HG03064 (cell line): ENCODE data around the gene ZNF529.

Experiments used
- ATAC-seq: cut with Tn5 transposase; IDR thresholded peaks from one replicate; pipeline ENCODE4 v1.9.1; 2021; ENCODE audit warnings: low read depth; ENCODE audit not compliant: unreplicated experiment

Gene ZNF529

GRCh38 chr19:36514012-36514612 is 59.0 kb downstream of the ZNF529 start:
- ATAC-seq: no peak

DNA sequence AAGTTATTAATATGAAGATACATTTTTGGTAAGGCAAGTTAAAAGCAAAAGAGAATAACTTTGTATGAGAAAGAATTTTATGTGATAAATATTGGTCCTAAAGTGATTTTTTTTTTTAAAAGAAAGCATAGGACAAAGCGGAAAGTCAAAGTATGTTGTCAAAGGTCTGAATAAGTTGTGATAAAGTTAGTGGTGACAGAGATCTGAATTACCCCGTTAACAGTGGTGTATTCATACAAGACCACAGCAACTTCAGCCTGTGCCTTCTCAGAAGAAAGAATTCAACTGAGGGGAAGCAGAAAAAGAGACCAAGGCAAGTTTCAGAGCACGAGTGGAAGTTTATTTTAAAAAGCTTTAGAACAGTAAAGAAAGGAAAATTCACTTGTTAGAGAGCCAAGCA is 64.8 kb downstream of the ZNF529 start:
- ATAC-seq: no peak

GRCh38 chr19:36501973-36502372 is 71.1 kb downstream of the ZNF529 start:
- ATAC-seq: no peak

DNA sequence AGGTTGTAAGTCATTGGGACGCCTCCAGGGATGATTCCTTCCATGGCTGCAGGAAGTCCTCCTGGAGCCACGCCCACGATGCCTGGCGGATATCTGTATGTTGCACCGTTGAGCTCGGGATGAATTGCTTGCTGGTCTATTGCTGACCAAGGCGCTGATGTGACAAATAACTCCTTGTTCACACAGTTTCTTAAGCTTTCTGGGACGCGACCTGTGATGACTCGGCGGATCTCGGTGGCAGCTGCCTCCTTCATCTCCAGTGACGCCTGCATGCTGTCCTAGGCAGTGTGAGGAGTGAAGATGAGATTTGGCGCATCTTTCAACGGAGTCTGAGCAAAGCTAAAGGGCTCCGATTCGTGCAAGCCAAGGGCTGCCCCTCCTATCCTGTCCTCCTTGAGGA is 76.1 kb downstream of the ZNF529 start:
- no peak for ATAC-seq
